CD14-positive monocyte (primary cell): ENCODE data around the gene CCDC197. TPM values are rescaled to one million over a fixed set of nuclear protein-coding genes. Genes with fewer than 3 reads are reported as not detected.

Source experiments
- DNase-seq, 3 donors: peaks; one replicate each; pipeline ENCODE4 v3.0.0-alpha.2; 2011 to 2022
- H2AFZ ChIP-seq: 2 replicates; pipeline ENCODE4 v1.6.0; 2012; ENCODE audit warnings: mild to moderate bottlenecking, low read depth, low read length, inconsistent platforms; ENCODE audit not compliant: insufficient read depth, poor library complexity, severe bottlenecking
- H3K27ac ChIP-seq, 2 donors: 1 replicate in 1 of 2; 2 replicates in 1 of 2; pipeline ENCODE4 v1.5.1; 2012 to 2013; ENCODE audit warnings: low read length in 2 of 2, control low read depth in 1 of 2, inconsistent platforms in 1 of 2, low read depth in 1 of 2, mild to moderate bottlenecking in 1 of 2
- H3K27me3 ChIP-seq, 2 donors: one replicate each; pipeline versions ENCODE4 v1.6.0 to v1.6.1; 2011 to 2013; ENCODE audit warnings: low read length in 2 of 2; ENCODE audit not compliant: control insufficient read depth in 2 of 2, insufficient read depth in 2 of 2
- H3K36me3 ChIP-seq, 2 donors: replicated peaks in 1 of 2; 1 replicate in 1 of 2; 2 replicates in 1 of 2; pipeline versions ENCODE4 v1.5.1 to v1.6.1; 2012 to 2013; ENCODE audit warnings: low read length in 2 of 2, control low read depth in 1 of 2, inconsistent platforms in 1 of 2, mild to moderate bottlenecking in 1 of 2; ENCODE audit not compliant: insufficient read depth in 2 of 2, control insufficient read depth in 1 of 2
- H3K4me1 ChIP-seq, 2 donors: 1 replicate in 1 of 2; 2 replicates in 1 of 2; pipeline versions ENCODE4 v1.5.1 to v1.6.1; 2012 to 2013; ENCODE audit warnings: low read length in 2 of 2, control low read depth in 1 of 2, inconsistent platforms in 1 of 2, mild to moderate bottlenecking in 1 of 2, moderate library complexity in 1 of 2; ENCODE audit not compliant: insufficient read depth in 2 of 2, control insufficient read depth in 1 of 2
- H3K4me2 ChIP-seq: replicated peaks from 2 replicates; pipeline ENCODE3; 2012; ENCODE audit warnings: low read length, moderate library complexity, mild to moderate bottlenecking; ENCODE audit not compliant: poor library complexity, severe bottlenecking; ENCODE audit errors: extremely low read depth
- H3K4me3 ChIP-seq, 3 experiments: fragments of 200-600 bp in 1 of 3; sonication (generic) in 1 of 3; replicated peaks in 1 of 3; 1 replicate in 2 of 3; 2 replicates in 1 of 3; pipeline ENCODE4 v1.5.1; 2011 to 2013; ENCODE audit warnings: low read length in 3 of 3, mild to moderate bottlenecking in 3 of 3, control low read depth in 2 of 3, low read depth in 2 of 3, inconsistent platforms in 1 of 3, moderate library complexity in 1 of 3
- H3K79me2 ChIP-seq: 2 replicates; pipeline ENCODE4 v1.6.0; 2012; ENCODE audit warnings: mild to moderate bottlenecking, control low read depth, inconsistent platforms, low read length, moderate library complexity; ENCODE audit not compliant: insufficient read depth
- H3K9ac ChIP-seq: 2 replicates; pipeline ENCODE4 v1.6.0; 2017; ENCODE audit warnings: low read length, mild to moderate bottlenecking; ENCODE audit not compliant: insufficient read depth, poor library complexity, severe bottlenecking
- H3K9me3 ChIP-seq, 2 donors: replicated peaks in 1 of 2; 1 replicate in 1 of 2; 2 replicates in 1 of 2; pipeline versions ENCODE4 v1.5.1 to v1.6.1; 2012 to 2013; ENCODE audit warnings: low read length in 2 of 2, control low read depth in 1 of 2; ENCODE audit not compliant: control insufficient read depth in 1 of 2, insufficient read depth in 1 of 2
- H4K20me1 ChIP-seq: 2 replicates; pipeline ENCODE4 v1.6.0; 2012; ENCODE audit warnings: mild to moderate bottlenecking, low read length, control low read depth, moderate library complexity; ENCODE audit not compliant: insufficient read depth
- H3K27ac Mint-ChIP-seq, 7 donors: one replicate each; pipeline ENCODE4 v1.8.0; 2020; ENCODE audit warnings: mild to moderate bottlenecking in 7 of 7, mixed read lengths in 7 of 7, moderate library complexity in 6 of 7, inconsistent platforms in 2 of 7
- H3K27me3 Mint-ChIP-seq, 3 donors: one replicate each; pipeline ENCODE4 v1.8.0; 2021 to 2022; ENCODE audit warnings: low read depth in 3 of 3, mild to moderate bottlenecking in 3 of 3, mixed read lengths in 3 of 3, moderate library complexity in 3 of 3, inconsistent platforms in 1 of 3
- H3K36me3 Mint-ChIP-seq, 2 donors: one replicate each; pipeline ENCODE4 v1.8.0; 2020; ENCODE audit warnings: mixed read lengths in 2 of 2, inconsistent platforms in 1 of 2, mild to moderate bottlenecking in 1 of 2
- H3K4me1 Mint-ChIP-seq: one replicate; pipeline ENCODE4 v1.8.0; 2020; ENCODE audit warnings: mild to moderate bottlenecking, mixed read lengths
- H3K4me3 Mint-ChIP-seq, 2 donors: one replicate each; pipeline ENCODE4 v1.8.0; 2020; ENCODE audit warnings: mild to moderate bottlenecking in 2 of 2, mixed read lengths in 2 of 2, moderate library complexity in 1 of 2
- H3K9me3 Mint-ChIP-seq, 7 donors: one replicate each; pipeline ENCODE4 v1.8.0; 2020 to 2022; ENCODE audit warnings: mixed read lengths in 7 of 7, mild to moderate bottlenecking in 6 of 7, moderate library complexity in 6 of 7, inconsistent platforms in 2 of 7
- CTCF ChIP-seq: fragments of 200-600 bp; IDR thresholded peaks from one replicate; pipeline ENCODE4 v1.8.0; 2022; ENCODE audit warnings: antibody characterized with exemption, mild to moderate bottlenecking
- WGBS: methylation state at CpG from one replicate; pipeline ENCODE4 v1.1.5; 2013; ENCODE audit warnings: missing lambda C conversion rate; ENCODE audit not compliant: insufficient coverage; 5-methylcytosine and 5-hydroxymethylcytosine counted together
- intact Hi-C, 2 donors: fragments of 100-400 bp; cut with micrococcal nuclease; formaldehyde crosslinking; loops; one replicate each; pipeline versions ENCODE4 v1.15.0 to v1.15.1; 2023
- polyA plus RNA-seq, 3 donors: library from polyadenylated mRNA; depleted of rRNA in 1 of 3; unstranded in 2 of 3; stranded (reverse) in 1 of 3; fragments of 300-500 nt in 2 of 3; fragments of >200 nt in 1 of 3; fragmentation: Illumina TruSeq in 2 of 3; gene quantifications; 1 replicate in 2 of 3; 2 replicates in 1 of 3; pipeline ENCODE4 v1.2.3, GENCODE V29; 2012 to 2021

The CCDC197 gene
- polyA plus RNA-seq, 3 donors = not detected

- intact Hi-C loops = no loop called here
- Histone ChIP-seq H3K36me3 (no peaks in the 10 kb centered on the region), H3K4me3 (no peak overlapping the region), H2AFZ (no peak overlapping the region), H4K20me1 (no peaks in the 10 kb centered on the region), H3K9ac (no peak overlapping the region), H3K79me2 (no peaks in the 10 kb centered on the region), H3K4me1 (no peaks in the 10 kb centered on the region), H3K4me2 (no peak overlapping the region), H3K27me3 (no peaks in the 10 kb centered on the region), H3K27ac (no peak overlapping the region), H3K9me3 (no peaks in the 10 kb centered on the region)
- Mint-ChIP-seq H3K4me3 (no peak overlapping the region), H3K27me3 (peaks cover 6 to 11% (median 10%) of the 10 kb centered on the region in 3 donors), H3K36me3 (no peaks in the 10 kb centered on the region), H3K9me3 (peaks cover 0 to 2% (median 0%) of the 10 kb centered on the region in 7 donors), H3K4me1 (peaks cover 3% of the 10 kb centered on the region), H3K27ac (no peak overlapping the region)
- WGBS = 65% methylated on average over 6 of the region's 7 CpGs
- peak in 1 of 3 donors; percentile 44 for DNase-seq
- TF ChIP-seq CTCF = peak; percentile 32
Observed at GRCh38 chr14:93984987-93985410, 12.1 kb upstream of the CCDC197 start.

GRCh38 chr14:93986955-93987354 is 10.1 kb upstream of the CCDC197 start:
- 64% methylated on average over 9 of the region's 9 CpGs for WGBS
- Histone ChIP-seq H3K9ac (no peak overlapping the region), H3K36me3 (no peaks in the 10 kb centered on the region), H2AFZ (no peak overlapping the region), H3K4me2 (no peak overlapping the region), H3K27me3 (no peaks in the 10 kb centered on the region), H3K4me1 (no peaks in the 10 kb centered on the region), H3K27ac (no peak overlapping the region), H4K20me1 (no peaks in the 10 kb centered on the region), H3K9me3 (no peaks in the 10 kb centered on the region), H3K79me2 (no peaks in the 10 kb centered on the region), H3K4me3 (no peak overlapping the region)
- peaks cover 9 to 18% (median 15%) of the 10 kb centered on the region in 3 donors for H3K27me3 Mint-ChIP-seq
- H3K4me3 Mint-ChIP-seq = no peak overlapping the region
- DNase-seq = no peak
- peaks cover 0 to 2% (median 0%) of the 10 kb centered on the region in 7 donors for H3K9me3 Mint-ChIP-seq
- H3K4me1 Mint-ChIP-seq = peaks cover 7% of the 10 kb centered on the region
- no peak overlapping the region for H3K27ac Mint-ChIP-seq
- intact Hi-C loops = no loop called here
- H3K36me3 Mint-ChIP-seq = no peaks in the 10 kb centered on the region
- TF ChIP-seq CTCF = no peak
